NCI-H526 treated with DMSO at 0.1 percent for 48 hours (cell line): ENCODE results near the gene COBL.
A peak's percentile ranks its signal among the peaks of the same experiment; 100 is the strongest.

Source experiments
- DNase-seq: peaks from one replicate; lab custom pipeline; 2025; lab: John Stamatoyannopoulos, UW

The COBL gene

GRCh38 chr7:51327287-51327717 is 10.7 kb upstream of the COBL start:
- DNase-seq, result peak; percentile 72

- DNase-seq, result no peak
Measured at GRCh38 chr7:51326656-51327286, 10.2 kb upstream of the COBL start.

GRCh38 chr7:51325908-51326307 is 9.3 kb upstream of the COBL start:
- DNase-seq, result no peak

GRCh38 chr7:51325261-51325676 is 8.7 kb upstream of the COBL start:
- DNase-seq, result no peak

- no peak for DNase-seq
Measured at GRCh38 chr7:51324206-51324898, 7.7 kb upstream of the COBL start.

- DNase-seq, result no peak
Measured at GRCh38 chr7:51321961-51322515, 5.4 kb upstream of the COBL start.

GRCh38 chr7:51318886-51319579 is 2.4 kb upstream of the COBL start:
- DNase-seq, result no peak

GRCh38 chr7:51318001-51318400 is 1.4 kb upstream of the COBL start:
- no peak for DNase-seq

- peak; percentile 31 for DNase-seq
Measured at GRCh38 chr7:51317582-51317910, 937 bp upstream of the COBL start.

GRCh38 chr7:51316262-51316665 is 345 bp downstream of the COBL start:
- peak; percentile 45 for DNase-seq

GRCh38 chr7:51315393-51316261 is 982 bp downstream of the COBL start:
- peak; percentile 48 for DNase-seq

GRCh38 chr7:51314726-51315125 is 1.9 kb downstream of the COBL start:
- DNase-seq, result peak; percentile 45

- DNase-seq, result peak; percentile 26
Measured at GRCh38 chr7:51313738-51314425, 2.7 kb downstream of the COBL start.

GRCh38 chr7:51312951-51313737 is 3.5 kb downstream of the COBL start:
- DNase-seq, result no peak

- DNase-seq, result no peak
Measured at GRCh38 chr7:51311166-51311565, 5.4 kb downstream of the COBL start.

- DNase-seq, result no peak
Measured at GRCh38 chr7:51310131-51310583, 6.5 kb downstream of the COBL start.

GRCh38 chr7:51309361-51310130 is 7.1 kb downstream of the COBL start:
- DNase-seq, result no peak

- DNase-seq, result no peak
Measured at GRCh38 chr7:51308696-51309095, 7.9 kb downstream of the COBL start.

- no peak for DNase-seq
Measured at GRCh38 chr7:51308265-51308664, 8.3 kb downstream of the COBL start.
